CD4-positive, alpha-beta T cell (primary cell): ENCODE measurements around the gene EPHA4. TPM values are rescaled to one million over a fixed set of nuclear protein-coding genes. Genes with fewer than 3 reads are reported as not detected.

ENCODE experiments used
- ATAC-seq: fragments of 200-7000 bp; cut with Tn5 transposase; one replicate; pipeline ENCODE4 v1.10.0; 2022; ENCODE audit warnings: mild to moderate bottlenecking; ENCODE audit not compliant: poor library complexity
- CTCF ChIA-PET: fragments of 350-600 bp; sonication (Branson Sonifier 250); formaldehyde crosslinking; loops from one replicate; lab custom pipeline; 2021; ENCODE audit warnings: antibody characterized with exemption, inconsistent platforms; lab: Charles Lee
- POLR2A ChIA-PET: fragments of 350-600 bp; sonication (Branson Sonifier 250); formaldehyde crosslinking; loops from one replicate; lab custom pipeline; 2021; ENCODE audit warnings: antibody characterized with exemption, inconsistent platforms; lab: Charles Lee
- DNase-seq, 14 experiments: peaks; one replicate each; pipeline ENCODE4 v3.0.0-alpha.2; 2013 to 2020; ENCODE audit warnings: mixed read lengths in 2 of 14
- H3K27ac ChIP-seq, 2 donors: one replicate each; pipeline versions ENCODE4 v1.5.1 to v1.7.0; 2013; ENCODE audit warnings: low read length in 2 of 2, low read depth in 1 of 2, mild to moderate bottlenecking in 1 of 2
- H3K27me3 ChIP-seq, 2 experiments: 1 replicate in 1 of 2; 2 replicates in 1 of 2; pipeline versions ENCODE4 v1.6.1 to v1.7.0; 2013; ENCODE audit warnings: low read length in 2 of 2, control low read depth in 1 of 2, mild to moderate bottlenecking in 1 of 2, moderate library complexity in 1 of 2; ENCODE audit not compliant: insufficient read depth in 2 of 2, control insufficient read depth in 1 of 2
- H3K36me3 ChIP-seq: one replicate; pipeline ENCODE4 v1.6.1; 2013; ENCODE audit warnings: low read length, control low read depth; ENCODE audit not compliant: insufficient read depth
- H3K4me1 ChIP-seq: one replicate; pipeline ENCODE4 v1.6.1; 2013; ENCODE audit warnings: low read length, control low read depth; ENCODE audit not compliant: insufficient read depth
- H3K4me3 ChIP-seq: one replicate; pipeline ENCODE4 v1.5.1; 2013; ENCODE audit warnings: mild to moderate bottlenecking, low read length, moderate library complexity
- H3K9me3 ChIP-seq, 2 experiments: 1 replicate in 1 of 2; 2 replicates in 1 of 2; pipeline versions ENCODE4 v1.6.1 to v1.7.0; 2013; ENCODE audit warnings: low read length in 2 of 2, mild to moderate bottlenecking in 2 of 2, control low read depth in 1 of 2, moderate library complexity in 1 of 2; ENCODE audit not compliant: control insufficient read depth in 1 of 2, insufficient read depth in 1 of 2
- H3K27ac Mint-ChIP-seq: one replicate; pipeline ENCODE4 v1.8.0; 2020; ENCODE audit warnings: mixed read lengths
- H3K27me3 Mint-ChIP-seq: one replicate; pipeline ENCODE4 v1.8.0; 2021; ENCODE audit warnings: mixed read lengths
- H3K36me3 Mint-ChIP-seq: one replicate; pipeline ENCODE4 v1.8.0; 2021; ENCODE audit warnings: low read depth, mixed read lengths
- H3K4me1 Mint-ChIP-seq: one replicate; pipeline ENCODE4 v1.8.0; 2021; ENCODE audit warnings: low read depth, mixed read lengths
- H3K4me3 Mint-ChIP-seq: one replicate; pipeline ENCODE4 v1.8.0; 2020; ENCODE audit warnings: mild to moderate bottlenecking, mixed read lengths
- H3K9me3 Mint-ChIP-seq: one replicate; pipeline ENCODE4 v1.8.0; 2020; ENCODE audit warnings: mixed read lengths
- intact Hi-C, 2 experiments: fragments of 100-400 bp; cut with DNase I in 1 of 2; cut with micrococcal nuclease in 1 of 2; formaldehyde crosslinking; loops; one replicate each; pipeline versions ENCODE4 v1.15.1 to v1.9.0; 2023 to 2025; cut with DNase I, micrococcal nuclease
- total RNA-seq, 174 experiments: library from RNA in 2 of 174; stranded (reverse) in 2 of 174; gene quantifications; one replicate each; pipeline ENCODE4 v1.2.3 and lab custom pipeline; 2021 to 2026
- TF ChIP-seq, protein P1 (sequence below): fragments of 200-600 bp; IDR thresholded peaks from one replicate; pipeline ENCODE4 v1.8.0; 2022; ENCODE audit warnings: antibody characterized with exemption, mild to moderate bottlenecking

EPHA4 gene
- total RNA-seq, 2 experiments from 2014 or later: 85.7 to 86.5 TPM

DNA sequence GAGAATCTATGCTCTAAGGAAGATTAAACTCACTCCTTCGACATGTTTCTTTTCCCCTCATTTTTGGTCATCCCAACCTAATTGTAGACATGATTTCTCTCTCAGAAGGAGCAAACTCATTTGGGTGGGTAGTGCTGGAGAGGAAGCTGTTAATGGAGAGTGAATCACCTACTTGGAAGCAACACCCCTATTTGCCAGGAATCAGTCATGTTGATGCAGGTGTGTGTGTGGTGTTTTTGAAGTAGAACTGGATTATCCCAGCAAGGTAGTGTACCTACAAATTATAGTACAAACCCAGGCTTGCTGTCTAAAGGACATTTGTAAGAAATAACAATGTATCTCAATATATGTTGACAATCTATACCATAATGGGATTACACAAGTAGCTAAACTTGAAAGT, 186.4 kb downstream of the EPHA4 start:
- ChIA-PET POLR2A (interaction anchor here (0.7 kb wide), 1 partner anchor 34 kb away, joined by 3 read pairs; no protein-coding TSS in a partner anchor), CTCF (no interaction called here)

DNA sequence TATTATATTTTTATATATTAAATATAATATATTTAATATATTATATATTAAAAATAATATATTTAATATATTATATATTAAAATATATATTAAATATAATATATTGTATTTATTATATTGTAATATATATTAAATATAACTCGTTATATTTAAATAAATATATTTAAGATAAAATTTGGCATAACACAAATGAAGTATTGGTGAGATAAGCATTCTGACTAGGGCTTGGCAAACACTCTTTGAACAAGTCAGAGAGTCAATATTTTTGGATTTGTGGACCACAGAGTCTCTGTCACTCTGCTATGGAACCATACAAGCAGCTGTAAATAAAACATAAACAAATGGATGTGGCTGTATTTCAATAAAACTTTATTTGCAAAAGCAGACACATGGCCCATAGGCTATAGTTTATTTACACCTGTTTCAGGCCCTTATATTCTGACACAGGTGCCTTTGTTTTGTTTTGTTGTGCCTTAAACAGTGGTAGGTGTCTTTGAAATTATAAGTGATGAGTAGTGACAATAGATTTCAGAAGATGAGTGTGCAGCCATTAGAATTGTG, 190.1 kb downstream of the EPHA4 start:
- TF ChIP-seq, protein P1, sequence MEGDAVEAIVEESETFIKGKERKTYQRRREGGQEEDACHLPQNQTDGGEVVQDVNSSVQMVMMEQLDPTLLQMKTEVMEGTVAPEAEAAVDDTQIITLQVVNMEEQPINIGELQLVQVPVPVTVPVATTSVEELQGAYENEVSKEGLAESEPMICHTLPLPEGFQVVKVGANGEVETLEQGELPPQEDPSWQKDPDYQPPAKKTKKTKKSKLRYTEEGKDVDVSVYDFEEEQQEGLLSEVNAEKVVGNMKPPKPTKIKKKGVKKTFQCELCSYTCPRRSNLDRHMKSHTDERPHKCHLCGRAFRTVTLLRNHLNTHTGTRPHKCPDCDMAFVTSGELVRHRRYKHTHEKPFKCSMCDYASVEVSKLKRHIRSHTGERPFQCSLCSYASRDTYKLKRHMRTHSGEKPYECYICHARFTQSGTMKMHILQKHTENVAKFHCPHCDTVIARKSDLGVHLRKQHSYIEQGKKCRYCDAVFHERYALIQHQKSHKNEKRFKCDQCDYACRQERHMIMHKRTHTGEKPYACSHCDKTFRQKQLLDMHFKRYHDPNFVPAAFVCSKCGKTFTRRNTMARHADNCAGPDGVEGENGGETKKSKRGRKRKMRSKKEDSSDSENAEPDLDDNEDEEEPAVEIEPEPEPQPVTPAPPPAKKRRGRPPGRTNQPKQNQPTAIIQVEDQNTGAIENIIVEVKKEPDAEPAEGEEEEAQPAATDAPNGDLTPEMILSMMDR: no peak
- no peaks in the 10 kb centered on the region for H3K4me1 Mint-ChIP-seq
- ChIA-PET POLR2A (no interaction called here), CTCF (no interaction called here)
- H3K4me1 ChIP-seq: no peaks in the 10 kb centered on the region
- no peak overlapping the region for H3K27ac Mint-ChIP-seq
- no peak overlapping the region for H3K4me3 Mint-ChIP-seq
- H3K27me3 ChIP-seq: no peaks in the 10 kb centered on the region
- no peaks in the 10 kb centered on the region for H3K9me3 ChIP-seq
- no peaks in the 10 kb centered on the region for H3K36me3 ChIP-seq
- no peak for ATAC-seq
- H3K9me3 Mint-ChIP-seq: no peaks in the 10 kb centered on the region
- H3K36me3 Mint-ChIP-seq: no peaks in the 10 kb centered on the region
- H3K4me3 ChIP-seq: no peak overlapping the region
- no peak overlapping the region for H3K27ac ChIP-seq
- DNase-seq: no peak
- intact Hi-C loops: no loop called here
- no peaks in the 10 kb centered on the region for H3K27me3 Mint-ChIP-seq

More for the DNA sequence above, 186.4 kb downstream of the EPHA4 start:
- Mint-ChIP-seq H3K9me3 (no peaks in the 10 kb centered on the region), H3K4me3 (no peak overlapping the region), H3K27ac (no peak overlapping the region), H3K4me1 (no peaks in the 10 kb centered on the region), H3K27me3 (no peaks in the 10 kb centered on the region), H3K36me3 (no peaks in the 10 kb centered on the region)
- TF ChIP-seq, protein P1: no peak
- no peaks in the 10 kb centered on the region for H3K9me3 ChIP-seq
- H3K27me3 ChIP-seq: no peaks in the 10 kb centered on the region
- H3K4me1 ChIP-seq: no peaks in the 10 kb centered on the region
- intact Hi-C loops: no loop called here
- no peaks in the 10 kb centered on the region for H3K36me3 ChIP-seq
- DNase-seq: no peak
- no peak for ATAC-seq
- H3K4me3 ChIP-seq: no peak overlapping the region
- no peak overlapping the region for H3K27ac ChIP-seq

DNA sequence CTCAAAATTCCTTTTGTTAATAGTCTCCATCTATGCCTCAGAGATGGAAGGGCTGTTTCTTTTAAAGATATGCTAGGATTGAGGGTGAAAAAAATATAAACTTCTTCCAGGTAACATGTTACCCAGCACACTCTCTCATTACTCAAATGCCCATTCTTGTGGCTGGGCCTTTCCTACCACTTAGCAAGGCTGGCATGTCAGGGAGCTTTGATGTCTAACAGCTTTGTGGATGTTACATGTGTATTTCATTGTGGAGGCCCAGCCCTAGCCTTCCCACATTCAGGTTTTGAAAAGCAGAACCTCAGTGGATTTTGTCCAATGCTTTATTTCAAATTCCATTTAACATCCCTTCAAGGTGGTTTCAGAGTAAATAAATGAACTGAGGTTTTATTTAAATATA, 191.4 kb downstream of the EPHA4 start:
- intact Hi-C loops: no loop called here
- no peak for ATAC-seq
- POLR2A ChIA-PET: no interaction called here

More for the DNA sequence above, 191.4 kb downstream of the EPHA4 start:
- Mint-ChIP-seq H3K4me3 (no peak overlapping the region), H3K36me3 (no peaks in the 10 kb centered on the region), H3K9me3 (no peaks in the 10 kb centered on the region), H3K27ac (no peak overlapping the region), H3K27me3 (no peaks in the 10 kb centered on the region), H3K4me1 (no peaks in the 10 kb centered on the region)
- CTCF ChIA-PET: no interaction called here
- no peaks in the 10 kb centered on the region for H3K9me3 ChIP-seq
- DNase-seq: no peak
- no peak overlapping the region for H3K27ac ChIP-seq
- no peaks in the 10 kb centered on the region for H3K4me1 ChIP-seq
- H3K27me3 ChIP-seq: no peaks in the 10 kb centered on the region
- TF ChIP-seq, protein P1: no peak
- H3K4me3 ChIP-seq: no peak overlapping the region
- H3K36me3 ChIP-seq: no peaks in the 10 kb centered on the region
